GM12892 (cell line): ENCODE results near the gene NEBL.

Experiments used
- DNase-seq: peaks from one replicate; pipeline ENCODE4 v3.0.0; 2011; ENCODE audit not compliant: insufficient read length
- FAIRE-seq: peaks from 2 replicates; lab custom pipeline; 2011; peaks lifted over from hg19 to GRCh38; lab: Jason Lieb, UNC
- POLR2A ChIP-seq: IDR thresholded peaks from 2 replicates; pipeline ENCODE4 v1.6.1; 2011; ENCODE audit warnings: low read depth, low read length, control low read depth
- POLR2AphosphoS5 ChIP-seq: IDR thresholded peaks from 2 replicates; pipeline ENCODE4 v1.6.1; 2011; ENCODE audit warnings: low read depth, low read length, control low read depth
- TAF1 ChIP-seq: IDR thresholded peaks from 2 replicates; pipeline ENCODE4 v1.6.1; 2011; ENCODE audit warnings: low read depth, mild to moderate bottlenecking, control low read depth, low read length, borderline replicate concordance

The NEBL gene

DNA sequence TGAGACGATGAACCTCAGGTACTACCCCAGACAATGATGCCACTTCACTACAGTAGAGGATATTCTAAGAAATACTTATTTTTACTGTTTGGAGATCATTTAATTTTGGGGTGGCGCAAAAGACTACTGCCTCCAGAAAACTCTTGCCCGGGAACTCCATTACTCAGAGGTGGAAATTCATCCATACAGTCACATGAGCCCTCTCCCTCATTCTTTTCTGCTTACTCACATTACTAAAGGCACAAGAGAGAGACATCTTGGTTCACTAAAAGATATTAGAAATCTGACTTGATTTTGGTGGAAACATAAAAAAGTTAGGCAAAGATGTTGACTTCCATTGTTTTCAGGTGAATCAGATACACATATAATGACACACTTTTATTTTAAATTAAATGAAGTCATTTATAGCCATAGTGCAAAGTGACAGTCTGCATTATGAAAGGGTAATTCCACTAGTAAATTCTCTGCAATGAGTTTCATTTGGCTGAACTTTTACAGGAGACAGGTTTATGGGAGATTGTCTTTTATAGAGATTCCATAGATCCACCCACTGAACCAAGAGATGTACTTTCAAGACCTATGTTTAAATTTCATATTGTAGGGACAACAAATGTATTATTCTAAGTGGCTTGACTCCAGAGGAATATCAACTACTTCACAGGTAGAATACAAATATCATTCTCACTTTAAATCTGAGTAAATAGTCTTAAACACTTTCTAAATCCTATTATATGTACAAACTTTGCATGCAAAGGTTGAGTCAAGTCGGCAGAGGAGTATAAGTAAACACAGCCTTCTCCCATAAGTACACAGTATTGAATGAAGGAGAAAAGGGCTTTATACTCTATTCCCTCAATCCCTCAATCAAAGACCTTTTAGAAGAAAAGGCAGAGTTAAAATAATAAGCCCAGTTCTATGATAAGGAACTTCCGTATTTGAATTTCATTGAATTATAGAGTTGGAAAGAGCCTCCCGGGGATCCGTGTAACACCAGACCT, 18.8 kb downstream of the NEBL start:
- TF ChIP-seq TAF1 = no peak
- TF ChIP-seq POLR2A = no peak
- no peak for TF ChIP-seq POLR2AphosphoS5
- DNase-seq = no peak
- no peak for FAIRE-seq

DNA sequence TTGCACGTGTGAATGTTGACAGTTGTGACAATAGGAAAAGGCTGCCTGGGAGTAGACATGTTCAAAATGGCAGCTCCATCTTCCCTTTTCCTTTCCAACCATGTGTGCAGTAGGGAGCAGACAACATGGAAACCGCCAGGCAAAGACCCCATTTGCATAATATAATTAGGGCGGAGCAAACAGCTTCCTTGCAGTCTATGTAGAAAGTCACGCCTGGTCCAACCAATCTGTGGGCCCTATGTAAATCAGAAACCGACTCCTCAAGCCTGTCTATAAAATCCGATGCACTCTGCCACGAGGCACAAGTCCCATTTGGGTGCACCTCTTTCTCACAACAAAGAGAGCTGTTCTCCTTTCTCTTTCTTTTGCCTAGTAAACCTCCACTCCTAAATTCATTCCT, 19.6 kb downstream of the NEBL start:
- TF ChIP-seq POLR2A (no peak), TAF1 (no peak), POLR2AphosphoS5 (no peak)
- no peak for DNase-seq
- FAIRE-seq = no peak

DNA sequence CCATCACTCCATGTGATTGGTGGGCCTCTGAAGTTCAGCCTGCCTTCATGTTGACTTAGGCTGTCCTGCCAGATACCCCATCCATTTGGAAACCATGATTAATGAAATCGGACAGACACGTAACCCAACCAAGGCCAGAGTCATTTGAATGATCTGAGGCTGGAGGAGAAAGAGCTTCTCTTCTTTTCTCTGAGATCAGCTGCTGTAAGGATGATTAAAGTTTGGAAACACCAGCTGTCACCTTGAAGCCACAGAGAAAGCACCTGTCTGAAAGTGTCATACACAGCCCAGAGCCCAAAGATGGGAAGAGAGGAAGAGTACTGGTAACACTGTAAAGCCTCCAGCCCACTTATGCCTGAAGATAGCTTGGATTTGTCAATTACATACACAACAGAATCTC, 22.9 kb downstream of the NEBL start:
- FAIRE-seq (no peak), DNase-seq (no peak)
- TF ChIP-seq TAF1 = no peak
- TF ChIP-seq POLR2A = no peak
- no peak for TF ChIP-seq POLR2AphosphoS5

DNA sequence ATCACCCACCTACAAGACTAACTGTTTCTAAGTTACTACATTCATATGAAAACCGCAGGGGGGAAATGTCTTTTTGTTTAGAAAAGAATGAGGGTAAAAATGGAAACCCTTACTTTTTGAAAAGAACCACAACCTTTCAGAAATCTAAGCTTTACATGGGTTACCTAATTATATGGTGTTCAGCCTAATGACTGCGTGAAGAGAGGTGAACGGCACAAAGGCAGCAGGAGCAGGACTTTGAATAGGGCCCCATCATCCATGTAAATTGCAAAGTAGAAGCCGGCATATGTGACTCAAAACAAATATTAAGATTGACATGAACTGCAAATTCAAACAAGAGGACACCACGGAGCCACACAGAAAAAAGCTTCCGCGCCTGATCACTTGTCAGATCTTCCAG, 25.1 kb downstream of the NEBL start:
- FAIRE-seq (no peak), DNase-seq (no peak)
- TF ChIP-seq TAF1 (no peak), POLR2A (no peak), POLR2AphosphoS5 (no peak)

DNA sequence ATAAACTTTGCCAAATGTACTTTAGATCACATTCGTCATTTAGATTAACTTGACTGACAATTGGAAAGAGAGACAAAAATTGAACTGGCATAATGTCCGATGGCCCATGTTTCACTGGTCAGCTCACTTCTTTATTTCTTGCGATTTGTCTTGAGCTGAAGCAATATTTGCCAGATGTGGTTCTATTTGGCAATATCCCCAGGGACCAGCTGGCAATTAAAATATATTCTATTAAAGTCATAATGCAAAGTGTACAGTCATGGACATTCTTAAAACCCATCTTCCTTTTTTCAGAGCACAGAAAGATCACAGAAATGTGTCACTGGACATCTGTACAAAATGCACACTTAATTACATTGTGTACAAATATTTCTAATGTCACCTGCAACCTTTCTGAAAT, 26.3 kb downstream of the NEBL start:
- DNase-seq (no peak), FAIRE-seq (no peak)
- TF ChIP-seq POLR2AphosphoS5 (no peak), TAF1 (no peak), POLR2A (no peak)

DNA sequence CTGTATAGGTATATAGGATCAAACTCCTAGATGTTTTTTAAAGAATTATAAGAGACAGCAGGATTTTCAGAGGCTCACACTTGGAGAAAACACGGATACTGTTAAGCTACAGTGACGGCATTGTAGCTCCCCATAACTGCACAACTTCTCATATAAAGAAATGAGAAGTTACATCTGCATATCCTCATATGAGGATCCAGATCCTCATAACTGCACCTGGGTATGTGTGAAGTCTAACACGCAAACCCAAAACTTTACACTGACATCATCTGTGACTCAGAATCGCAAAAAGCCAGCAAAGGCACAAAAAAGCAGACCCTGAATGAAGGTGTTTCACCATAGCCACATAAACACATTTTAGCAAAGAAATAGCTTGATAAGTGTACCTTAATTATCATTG, 34.1 kb downstream of the NEBL start:
- no peak for FAIRE-seq
- no peak for DNase-seq
- TF ChIP-seq TAF1 (no peak), POLR2A (no peak), POLR2AphosphoS5 (no peak)

DNA sequence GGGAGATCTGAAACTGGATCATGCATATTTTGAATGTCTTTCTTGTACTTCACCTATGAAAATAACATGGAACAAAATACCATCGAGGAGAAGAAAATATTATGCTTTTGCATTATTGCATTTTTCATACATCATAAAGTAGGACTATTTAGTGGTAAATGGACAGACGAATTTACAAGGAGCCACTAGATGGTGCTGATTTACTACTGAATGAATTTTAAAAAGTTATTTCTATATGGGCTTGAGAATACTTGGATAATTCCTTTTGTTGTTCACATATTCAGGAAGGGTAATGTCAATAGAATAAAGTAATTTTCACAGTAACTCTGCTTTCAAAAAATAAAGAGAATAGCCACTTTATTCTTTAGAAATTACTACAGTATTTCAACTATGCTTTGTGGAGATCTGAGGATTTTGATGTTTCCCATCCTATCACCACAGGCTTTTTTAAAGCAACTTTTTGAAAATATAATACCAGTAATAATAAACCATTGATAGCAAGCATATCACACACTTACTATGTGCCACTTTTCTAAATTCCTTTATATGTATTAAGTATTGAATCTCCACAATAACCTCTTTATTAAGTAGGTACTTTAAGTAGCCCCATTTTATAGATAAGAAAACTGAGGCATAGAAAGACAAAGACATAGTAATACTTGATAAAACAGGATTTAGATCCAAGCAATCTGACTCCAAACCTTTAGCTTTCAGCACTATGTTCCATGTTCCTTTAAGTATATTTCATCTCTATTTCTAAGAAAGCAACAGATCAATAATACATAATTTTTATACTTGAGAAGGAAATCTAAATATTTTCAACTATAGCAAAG, 38.6 kb downstream of the NEBL start:
- no peak for DNase-seq
- FAIRE-seq = peak; percentile 5
- TF ChIP-seq POLR2AphosphoS5 = no peak
- no peak for TF ChIP-seq TAF1
- no peak for TF ChIP-seq POLR2A

DNA sequence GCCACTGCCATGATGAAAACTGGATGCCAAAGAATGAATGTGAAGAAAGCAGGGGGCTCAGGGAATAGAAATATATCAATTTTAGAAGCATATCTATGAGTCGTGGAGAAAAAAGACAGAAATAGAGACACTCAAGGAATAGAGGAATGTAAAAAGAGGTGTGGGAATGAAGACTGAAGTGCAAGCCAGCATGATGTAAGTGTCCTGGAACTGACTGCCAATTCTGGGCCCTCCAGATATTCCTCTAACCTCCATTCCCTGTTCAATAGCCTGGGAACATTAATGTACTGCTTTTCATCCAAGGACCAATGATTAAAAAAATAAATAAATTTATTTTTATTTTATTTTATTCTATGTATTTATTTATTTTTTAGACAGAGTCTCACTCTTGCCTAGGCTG, 40.6 kb downstream of the NEBL start:
- FAIRE-seq (no peak), DNase-seq (no peak)
- TF ChIP-seq TAF1 (no peak), POLR2A (no peak), POLR2AphosphoS5 (no peak)

DNA sequence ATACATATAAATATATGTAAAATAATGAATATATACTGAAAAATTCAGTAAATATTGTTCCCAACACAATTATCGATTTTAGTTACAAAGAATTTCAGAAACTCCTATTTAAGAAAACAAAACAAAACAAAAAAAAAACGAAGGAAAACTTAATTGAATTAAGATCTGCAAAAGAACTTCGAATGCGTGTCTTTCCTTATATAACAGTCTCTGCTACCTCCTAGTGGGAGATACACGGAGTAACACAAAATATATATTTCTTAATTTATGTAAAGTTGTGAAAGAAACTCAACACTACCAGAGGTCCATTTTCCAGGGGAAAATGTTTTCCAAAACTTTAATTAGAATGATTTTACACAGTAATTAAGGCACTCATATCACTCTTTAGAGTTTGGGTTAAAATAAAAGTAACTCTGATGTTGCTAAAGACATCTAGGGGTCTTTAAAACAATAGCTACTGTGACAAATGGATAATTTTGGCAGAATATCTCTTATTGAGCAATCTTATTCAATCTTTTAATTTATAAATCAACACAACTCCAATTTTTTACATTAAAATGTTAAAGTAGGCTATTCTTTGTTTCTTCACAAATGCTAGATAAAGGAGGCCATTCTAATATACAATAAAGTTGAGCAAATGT, 41.6 kb downstream of the NEBL start:
- TF ChIP-seq TAF1 = no peak
- no peak for TF ChIP-seq POLR2A
- TF ChIP-seq POLR2AphosphoS5 = no peak
- DNase-seq (no peak), FAIRE-seq (no peak)

DNA sequence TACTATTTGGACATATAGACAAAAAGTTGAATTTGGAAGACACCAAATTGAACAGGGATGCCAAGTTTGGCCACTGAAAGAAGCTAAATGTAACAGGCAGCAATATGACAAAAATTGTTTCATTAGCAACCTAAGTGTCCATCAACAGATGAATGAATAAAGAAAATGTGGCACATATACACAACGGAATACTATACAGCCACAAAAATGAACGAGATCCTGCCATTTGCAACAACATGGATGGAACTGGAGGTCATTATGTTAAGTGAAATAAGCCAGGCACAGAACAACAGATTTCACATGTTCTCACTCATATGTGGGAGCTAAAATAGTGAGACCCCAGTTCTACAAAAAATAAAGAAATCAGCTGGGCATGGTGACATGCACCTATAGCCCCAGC, 43.8 kb downstream of the NEBL start:
- TF ChIP-seq TAF1 = no peak
- TF ChIP-seq POLR2A = no peak
- TF ChIP-seq POLR2AphosphoS5 = no peak
- DNase-seq (no peak), FAIRE-seq (no peak)

DNA sequence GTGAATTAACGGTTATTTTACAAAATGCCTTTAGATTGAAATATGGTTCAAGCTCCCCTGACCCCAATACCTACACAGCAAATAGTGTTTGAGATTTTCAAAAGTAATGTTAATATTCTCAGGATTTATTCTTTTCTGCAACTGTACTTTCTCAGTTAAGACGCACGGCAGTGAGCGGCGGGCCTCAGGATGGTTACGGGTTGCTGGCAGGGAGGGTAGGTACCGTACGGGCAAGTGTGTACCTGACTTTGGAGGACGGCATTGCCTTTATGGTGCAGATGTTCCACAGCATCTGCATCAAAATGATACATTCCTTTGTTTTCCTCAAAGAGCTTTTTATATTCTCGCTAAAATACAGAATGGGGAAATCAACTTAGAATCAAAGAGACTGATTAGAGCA, 44.8 kb downstream of the NEBL start:
- no peak for FAIRE-seq
- TF ChIP-seq TAF1 (no peak), POLR2AphosphoS5 (no peak), POLR2A (no peak)
- DNase-seq = no peak
